ENCODE data around the gene HBP1.
"Not testable (repeated sequence)": the region's sequence is repeated elsewhere in the genome, so short reads cannot be mapped to it uniquely, and the experiment has no call there.

Gene HBP1

DNA sequence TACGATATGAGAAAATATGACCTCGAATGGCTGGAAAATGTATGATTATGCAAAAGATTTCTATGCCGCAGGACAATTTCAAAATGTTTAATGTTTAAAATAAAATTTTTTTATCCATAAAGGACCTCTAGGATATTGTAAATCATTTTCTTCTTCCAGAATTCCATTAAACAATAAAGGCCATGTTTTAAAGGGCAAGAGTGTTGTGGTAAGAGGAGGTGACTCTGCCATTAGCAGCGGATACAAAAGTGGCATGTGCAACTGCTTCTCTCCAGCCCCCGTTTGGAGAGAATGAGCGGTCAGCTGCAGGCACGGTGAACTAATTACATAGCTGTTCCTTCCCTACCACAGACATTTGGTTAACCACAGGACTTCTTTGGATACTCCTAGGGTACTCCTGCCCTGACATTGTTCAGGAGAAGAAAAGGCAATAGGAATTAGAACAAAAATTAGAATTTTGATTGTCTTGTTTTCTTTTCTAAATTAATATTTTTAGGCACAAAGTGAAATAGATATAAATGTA lies 63.8 kb downstream of the HBP1 start:
- DNase-seq, result no peak

GRCh38 chr7:107233174-107233573 lies 64.4 kb downstream of the HBP1 start:
- no peak for DNase-seq

- DNase-seq, result no peak
Observed at GRCh38 chr7:107233981-107234380, 65.2 kb downstream of the HBP1 start.

DNA sequence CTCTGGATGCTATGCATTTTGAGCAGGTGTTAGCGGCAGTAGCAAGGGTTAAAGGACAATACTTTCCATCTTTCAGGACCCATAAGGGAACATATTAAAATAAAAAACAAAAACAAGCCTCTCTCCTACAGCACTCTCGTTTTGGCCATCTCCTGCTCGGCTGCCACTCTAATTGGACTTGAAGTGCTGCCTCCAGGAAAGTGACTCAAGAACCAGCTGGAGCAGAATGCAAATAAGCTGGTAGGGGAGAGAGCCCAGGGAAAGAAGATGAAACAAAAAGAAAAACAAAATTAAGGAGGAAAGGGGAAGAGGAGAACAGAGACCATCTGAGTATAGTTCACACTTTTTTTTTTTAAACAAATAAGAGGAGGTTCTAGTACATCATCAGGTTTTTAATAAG lies 65.6 kb downstream of the HBP1 start:
- DNase-seq, result peak; percentile 35

DNA sequence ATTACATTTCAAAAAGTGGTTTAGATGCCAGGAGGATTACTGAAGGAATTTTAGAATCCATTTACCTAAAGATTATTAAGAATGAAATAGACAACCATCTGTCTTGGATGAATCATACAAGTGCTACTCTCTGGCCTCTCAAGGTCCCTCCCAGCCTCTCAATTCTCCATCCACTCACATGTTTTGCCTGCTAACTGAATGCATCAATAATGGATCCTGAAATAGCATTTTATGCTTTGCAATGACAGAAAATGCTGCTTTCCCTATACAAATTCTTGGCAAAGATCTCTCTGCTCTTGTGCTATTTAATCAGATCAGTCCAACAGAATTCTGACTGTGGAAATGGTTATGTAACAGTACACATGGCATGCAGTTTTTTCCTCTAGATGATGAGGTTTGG lies 68.1 kb downstream of the HBP1 start:
- no peak for DNase-seq

DNA sequence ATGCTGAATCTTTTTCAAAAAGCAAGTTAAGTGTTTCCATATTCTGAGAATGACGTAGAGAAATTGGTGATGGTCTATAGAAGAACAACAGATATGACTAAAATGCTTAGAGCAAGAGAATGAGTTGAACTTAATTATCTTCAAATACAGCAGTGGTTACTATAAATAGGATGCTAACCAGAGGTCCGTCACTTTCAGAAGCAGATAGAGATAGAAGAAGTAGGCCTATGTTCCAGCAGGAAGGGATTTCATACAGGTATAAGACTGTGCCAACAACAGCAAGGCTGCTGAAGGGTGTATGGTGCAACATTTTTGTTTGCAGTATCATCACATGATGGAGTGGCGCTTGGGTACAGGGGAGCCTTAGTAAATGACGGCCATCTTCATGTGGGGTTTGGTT lies 68.6 kb downstream of the HBP1 start:
- no peak for DNase-seq

DNA sequence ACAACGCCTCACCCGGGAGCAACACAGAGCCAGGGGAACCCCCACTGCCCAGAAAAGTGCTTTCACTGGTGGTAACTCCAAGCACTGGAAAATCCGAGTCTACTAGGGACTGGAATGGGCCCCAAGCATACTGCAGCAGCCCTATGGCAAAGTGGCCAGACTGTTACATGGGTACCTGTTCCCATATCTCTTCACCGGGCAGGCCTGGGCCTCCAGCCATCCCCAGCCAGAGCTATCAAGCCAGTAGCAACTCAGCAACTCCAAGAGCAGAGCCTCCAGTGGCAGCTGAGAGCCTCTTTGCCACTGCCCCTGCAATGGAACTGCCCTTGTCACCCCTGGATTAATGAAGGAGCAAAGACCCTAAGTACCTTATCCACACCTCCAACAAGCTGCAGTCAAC lies 73.5 kb downstream of the HBP1 start:
- no peak for DNase-seq

DNA sequence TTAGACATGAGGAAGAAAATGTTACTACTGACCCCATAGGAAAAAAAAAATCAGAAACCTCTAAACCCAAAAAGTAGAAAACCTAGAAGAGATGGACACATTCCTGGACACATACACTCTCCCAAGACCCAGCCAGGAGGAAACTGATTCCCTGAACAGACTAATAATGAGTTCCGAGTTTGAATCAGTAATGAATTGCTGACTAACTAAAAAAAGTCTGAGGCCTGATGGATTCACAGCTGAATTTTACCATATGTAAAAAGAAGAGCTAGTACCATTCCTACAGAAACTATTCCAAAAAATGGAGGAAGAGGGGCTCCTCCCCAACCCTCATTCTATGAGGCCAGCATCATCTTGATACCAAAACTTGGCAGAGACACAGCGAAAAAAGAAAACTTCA lies 75.8 kb downstream of the HBP1 start:
- DNase-seq, result no peak

DNA sequence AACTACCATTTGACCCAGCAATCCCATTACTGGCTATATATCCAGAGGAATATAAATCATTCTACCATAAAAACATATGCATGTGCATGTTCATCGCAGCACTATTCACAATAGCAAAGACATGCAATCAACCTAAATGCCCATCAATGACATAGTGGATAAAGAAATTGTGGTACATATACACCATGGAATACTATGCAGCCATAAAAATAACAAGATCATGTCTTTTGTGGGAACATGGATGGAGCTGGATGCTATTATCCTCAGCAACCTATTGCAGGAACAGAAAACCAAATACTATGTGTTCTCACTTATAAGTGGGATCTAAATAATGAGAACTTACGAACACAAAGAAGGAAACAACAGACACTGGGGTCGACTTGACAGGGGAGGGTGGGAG lies 78.0 kb downstream of the HBP1 start:
- DNase-seq, result not testable (repeated sequence)

GRCh38 chr7:107248551-107249316 lies 79.9 kb downstream of the HBP1 start:
- DNase-seq, result no peak

- no peak for DNase-seq
Observed at GRCh38 chr7:107251963-107252362, 83.2 kb downstream of the HBP1 start.

Measured in DMS53 (cell line).